ENCODE results near the gene PCDHGA3. TPM values are rescaled to one million over a fixed set of nuclear protein-coding genes. Genes with fewer than 3 reads are reported as not detected.

PCDHGA3 gene
- polyA plus RNA-seq, 1 of the 3 experiments (the other 2 are of a cell fraction) = 0.33 TPM

DNA sequence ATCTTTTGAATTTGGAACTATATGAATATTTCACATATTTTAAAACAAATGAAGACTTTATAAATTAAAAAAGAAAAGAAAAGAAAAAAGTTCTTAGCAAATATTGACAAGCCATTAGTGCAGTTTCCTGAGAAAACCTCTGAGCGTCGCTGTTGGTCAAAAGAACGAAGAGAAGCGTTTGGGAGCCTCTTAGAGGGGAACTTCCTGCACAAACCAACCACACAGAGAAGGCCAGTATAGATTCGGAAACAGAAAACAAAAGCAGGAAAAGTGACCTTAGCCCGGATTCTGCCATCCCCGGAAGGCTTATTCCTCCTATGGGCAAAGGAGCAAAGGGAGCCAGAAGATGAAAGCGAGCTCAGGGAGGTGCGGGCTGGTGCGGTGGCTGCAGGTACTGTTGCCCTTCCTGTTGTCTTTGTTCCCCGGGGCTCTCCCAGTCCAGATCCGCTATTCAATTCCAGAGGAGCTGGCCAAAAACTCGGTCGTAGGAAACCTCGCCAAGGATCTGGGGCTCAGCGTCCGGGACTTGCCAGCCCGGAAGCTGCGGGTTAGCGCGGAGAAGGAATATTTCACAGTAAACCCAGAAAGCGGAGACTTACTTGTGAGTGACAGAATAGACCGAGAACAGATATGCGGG is 16.3 kb downstream of the PCDHGA3 start, which contains the start of gene PCDHGB2 (continued):
- TF ChIP-seq, protein P1, sequence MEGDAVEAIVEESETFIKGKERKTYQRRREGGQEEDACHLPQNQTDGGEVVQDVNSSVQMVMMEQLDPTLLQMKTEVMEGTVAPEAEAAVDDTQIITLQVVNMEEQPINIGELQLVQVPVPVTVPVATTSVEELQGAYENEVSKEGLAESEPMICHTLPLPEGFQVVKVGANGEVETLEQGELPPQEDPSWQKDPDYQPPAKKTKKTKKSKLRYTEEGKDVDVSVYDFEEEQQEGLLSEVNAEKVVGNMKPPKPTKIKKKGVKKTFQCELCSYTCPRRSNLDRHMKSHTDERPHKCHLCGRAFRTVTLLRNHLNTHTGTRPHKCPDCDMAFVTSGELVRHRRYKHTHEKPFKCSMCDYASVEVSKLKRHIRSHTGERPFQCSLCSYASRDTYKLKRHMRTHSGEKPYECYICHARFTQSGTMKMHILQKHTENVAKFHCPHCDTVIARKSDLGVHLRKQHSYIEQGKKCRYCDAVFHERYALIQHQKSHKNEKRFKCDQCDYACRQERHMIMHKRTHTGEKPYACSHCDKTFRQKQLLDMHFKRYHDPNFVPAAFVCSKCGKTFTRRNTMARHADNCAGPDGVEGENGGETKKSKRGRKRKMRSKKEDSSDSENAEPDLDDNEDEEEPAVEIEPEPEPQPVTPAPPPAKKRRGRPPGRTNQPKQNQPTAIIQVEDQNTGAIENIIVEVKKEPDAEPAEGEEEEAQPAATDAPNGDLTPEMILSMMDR (IDR thresholded peaks at IDR 0.05) = peak; percentile 54
- TF ChIP-seq RXRA (IDR thresholded peaks at IDR 0.05; ENCODE audit: borderline replicate concordance, low read depth) = no peak

DNA sequence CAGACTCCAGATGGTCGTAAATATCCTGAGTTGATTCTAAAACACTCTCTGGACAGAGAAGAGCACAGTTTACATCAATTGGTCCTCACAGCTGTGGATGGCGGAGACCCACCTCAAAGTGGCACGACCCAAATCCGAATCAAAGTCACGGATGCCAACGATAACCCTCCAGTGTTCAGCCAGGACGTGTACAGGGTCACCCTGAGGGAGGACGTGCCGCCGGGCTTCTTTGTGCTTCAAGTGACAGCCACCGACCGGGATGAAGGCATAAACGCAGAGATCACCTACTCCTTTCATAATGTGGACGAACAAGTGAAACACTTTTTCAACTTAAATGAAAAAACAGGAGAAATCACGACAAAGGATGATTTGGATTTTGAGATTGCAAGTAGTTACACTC is 17.1 kb downstream of the PCDHGA3 start:
- peak overlapping the region in 1 of 2 experiments; percentile 42; a peak in 3 of 4 replicates for H3K4me3 ChIP-seq (ENCODE audit: low read depth in 2 of 2, low read length in 1 of 2)
- no peaks in the 10 kb centered on the region for H4K20me1 ChIP-seq (ENCODE audit: insufficient read depth)
- no peaks in the 10 kb centered on the region; the same call in 1 of the 2 replicates for H3K9me3 ChIP-seq
- no peak overlapping the region for H3K9ac ChIP-seq
- no peak for DNase-seq
- H3K79me2 ChIP-seq (ENCODE audit: insufficient read depth) = no peaks in the 10 kb centered on the region
- no peaks in the 10 kb centered on the region for H3K9me2 ChIP-seq
- 0 out of 2 replicates have a peak overlapping the region, but pooled peaks have one; percentile 33 for H3K4me2 ChIP-seq
- 54% methylated on average over 14 of the region's 15 CpGs for WGBS (ENCODE audit: low lambda C conversion rate)
- H3F3A ChIP-seq (replicated peaks; ENCODE audit: insufficient read depth) = no peaks in the 10 kb centered on the region
- peaks cover 0 to 4% of the 10 kb centered on the region in 2 experiments for H3K36me3 ChIP-seq (replicated peaks in 1 of 2; ENCODE audit: control insufficient read depth in 1 of 2, insufficient read depth in 2 of 2, low read length in 1 of 2)
- TF ChIP-seq MXI1 (IDR thresholded peaks at IDR 0.05; ENCODE audit: low read depth, low read length) (no peak), REST (IDR thresholded peaks at IDR 0.05; ENCODE audit: low read depth, low read length) (no peak), CHD2 (IDR thresholded peaks at IDR 0.05; ENCODE audit: low read length, partially characterized antibody) (no peak), SMC3 (IDR thresholded peaks at IDR 0.05; ENCODE audit: low read depth, low read length) (no peak), FOXM1 (IDR thresholded peaks at IDR 0.05; ENCODE audit: low read depth) (no peak), RFX5 (IDR thresholded peaks at IDR 0.05; ENCODE audit: low read length) (no peak), YY1 (IDR thresholded peaks at IDR 0.05; ENCODE audit: low read depth) (no peak), TCF12 (IDR thresholded peaks at IDR 0.05) (no peak), NRF1 (IDR thresholded peaks at IDR 0.05; ENCODE audit: low read depth, low read length) (no peak), GABPA (IDR thresholded peaks at IDR 0.05; ENCODE audit: low read depth) (no peak), SIN3A (IDR thresholded peaks at IDR 0.05; ENCODE audit: borderline replicate concordance, low read depth, low read length) (no peak), EP300 (IDR thresholded peaks at IDR 0.05; ENCODE audit: borderline replicate concordance in 1 of 2, low read depth in 1 of 2, low read length in 1 of 2) (no peak), TAF1 (IDR thresholded peaks at IDR 0.05; ENCODE audit: borderline replicate concordance, low read depth, low read length) (no peak), NFIC (IDR thresholded peaks at IDR 0.05; ENCODE audit: borderline replicate concordance) (no peak), JUND (IDR thresholded peaks at IDR 0.05) (no peak), IRF3 (IDR thresholded peaks at IDR 0.05; ENCODE audit: low read depth, low read length) (no peak)
- TF ChIP-seq, protein P1 (IDR thresholded peaks at IDR 0.05) = no peak
- TF ChIP-seq, protein P2, sequence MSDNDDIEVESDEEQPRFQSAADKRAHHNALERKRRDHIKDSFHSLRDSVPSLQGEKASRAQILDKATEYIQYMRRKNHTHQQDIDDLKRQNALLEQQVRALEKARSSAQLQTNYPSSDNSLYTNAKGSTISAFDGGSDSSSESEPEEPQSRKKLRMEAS (IDR thresholded peaks at IDR 0.05; ENCODE audit: low read depth) = no peak
- TF ChIP-seq, protein P3, sequence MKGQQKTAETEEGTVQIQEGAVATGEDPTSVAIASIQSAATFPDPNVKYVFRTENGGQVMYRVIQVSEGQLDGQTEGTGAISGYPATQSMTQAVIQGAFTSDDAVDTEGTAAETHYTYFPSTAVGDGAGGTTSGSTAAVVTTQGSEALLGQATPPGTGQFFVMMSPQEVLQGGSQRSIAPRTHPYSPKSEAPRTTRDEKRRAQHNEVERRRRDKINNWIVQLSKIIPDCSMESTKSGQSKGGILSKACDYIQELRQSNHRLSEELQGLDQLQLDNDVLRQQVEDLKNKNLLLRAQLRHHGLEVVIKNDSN (IDR thresholded peaks at IDR 0.05; ENCODE audit: borderline replicate concordance, low read depth) = no peak
- ChIA-PET POLR2A (interaction anchor here (0.7 kb wide), 1 partner anchor 203 kb away, joined by 3 read pairs; no protein-coding TSS in a partner anchor), CTCF (interaction anchor here (0.6 to 1.1 kb wide), 5 partner anchors 178 to 203 kb away, joined by 3 to 14 read pairs (median 3); partner anchors contain the start of gene PCDHB16)
- no peaks in the 10 kb centered on the region for H3K4me1 ChIP-seq (ENCODE audit: control insufficient read depth in 1 of 2, insufficient read depth in 2 of 2, low read depth in 1 of 2, low read length in 1 of 2)
- no peak overlapping the region for H3K27ac ChIP-seq (ENCODE audit: low read depth in 2 of 2, low read length in 1 of 2)
- H2AFZ ChIP-seq (ENCODE audit: low read depth) = no peak overlapping the region
- H3K27me3 ChIP-seq (ENCODE audit: insufficient read depth) = no peaks in the 10 kb centered on the region

Measured in SK-N-SH (cell line).